Mucosa of descending colon (tissue), 3 donors: ENCODE results near the gene PTPRM. TPM values are rescaled to one million over a fixed set of nuclear protein-coding genes. Genes with fewer than 3 reads are reported as not detected.

Experiments used
- ATAC-seq: fragments of 200-7000 bp; cut with Tn5 transposase; one replicate; pipeline ENCODE4 v1.9.1; 2020; ENCODE audit warnings: mild to moderate bottlenecking, moderate library complexity
- DNase-seq, 3 donors: peaks; one replicate each; pipeline ENCODE4 v3.0.0-alpha.2; 2020
- H3K36me3 ChIP-seq: fragments of 200-600 bp; one replicate; pipeline ENCODE4 v1.8.0; 2021; ENCODE audit warnings: low read depth, mild to moderate bottlenecking
- H3K4me1 ChIP-seq: fragments of 200-600 bp; one replicate; pipeline ENCODE4 v1.8.0; 2021; ENCODE audit warnings: low read depth, mild to moderate bottlenecking
- H3K4me3 ChIP-seq: fragments of 200-600 bp; one replicate; pipeline ENCODE4 v1.8.0; 2021; ENCODE audit warnings: mild to moderate bottlenecking
- H3K9me3 ChIP-seq: fragments of 200-600 bp; one replicate; pipeline ENCODE4 v1.8.0; 2021; ENCODE audit warnings: mild to moderate bottlenecking
- intact Hi-C, 2 donors: fragments of 100-400 bp; cut with DNase I in 1 of 2; cut with micrococcal nuclease in 1 of 2; formaldehyde crosslinking; loops; one replicate each; pipeline versions ENCODE4 v1.11.0 to v1.11.1; 2022; cut with DNase I, micrococcal nuclease
- total RNA-seq, 3 donors: library from RNA; stranded (reverse); fragmentation: NEBNext Ultra II Directional in 2 of 3; extraction: Animal tissue kit (Norgen Biotek cat#: 25700) in 2 of 3; gene quantifications; one replicate each; pipeline versions ENCODE4 v1.2.1 to v1.2.4, GENCODE V29; 2021 to 2023
- TF ChIP-seq, protein P1 (sequence below): fragments of 200-600 bp; IDR thresholded peaks from one replicate; pipeline ENCODE4 v1.8.0; 2022; ENCODE audit warnings: antibody characterized with exemption, mild to moderate bottlenecking
- donor health status: DM: no; HTN: no; CAD: no; lungs with moderate emphysema.
- donor health status: DM: no; HTN: no; CAD: no.
- donor health status: DM: no; HTN: yes; CAD: no.

PTPRM gene
- total RNA-seq, 3 donors from 2014 or later, result 15.3 to 41.1 (median 19.6) TPM

DNA sequence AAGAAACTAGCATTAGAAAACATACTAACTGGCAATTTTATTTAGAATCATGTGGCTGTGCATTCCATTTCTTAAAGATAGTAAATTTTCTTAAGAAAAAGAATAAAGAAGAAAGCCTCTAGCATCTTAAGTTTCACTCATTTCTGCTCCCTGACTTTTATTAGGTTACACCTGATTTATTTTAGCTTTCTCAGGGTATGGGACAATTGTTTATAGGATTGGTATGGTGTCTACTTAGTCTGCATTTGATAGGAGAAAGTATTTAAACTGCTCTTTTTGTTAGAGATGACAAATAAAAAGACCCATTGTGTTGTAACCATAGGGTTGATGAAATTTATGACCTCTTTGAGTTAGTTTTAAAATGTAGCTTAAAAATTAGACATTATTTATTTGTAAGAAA lies 115.2 kb downstream of the PTPRM start:
- no peak for DNase-seq
- ATAC-seq, result no peak

GRCh38 chr18:7683753-7684152 lies 116.6 kb downstream of the PTPRM start:
- intact Hi-C loops, result no loop called here
- ATAC-seq, result no peak
- TF ChIP-seq, protein P1, sequence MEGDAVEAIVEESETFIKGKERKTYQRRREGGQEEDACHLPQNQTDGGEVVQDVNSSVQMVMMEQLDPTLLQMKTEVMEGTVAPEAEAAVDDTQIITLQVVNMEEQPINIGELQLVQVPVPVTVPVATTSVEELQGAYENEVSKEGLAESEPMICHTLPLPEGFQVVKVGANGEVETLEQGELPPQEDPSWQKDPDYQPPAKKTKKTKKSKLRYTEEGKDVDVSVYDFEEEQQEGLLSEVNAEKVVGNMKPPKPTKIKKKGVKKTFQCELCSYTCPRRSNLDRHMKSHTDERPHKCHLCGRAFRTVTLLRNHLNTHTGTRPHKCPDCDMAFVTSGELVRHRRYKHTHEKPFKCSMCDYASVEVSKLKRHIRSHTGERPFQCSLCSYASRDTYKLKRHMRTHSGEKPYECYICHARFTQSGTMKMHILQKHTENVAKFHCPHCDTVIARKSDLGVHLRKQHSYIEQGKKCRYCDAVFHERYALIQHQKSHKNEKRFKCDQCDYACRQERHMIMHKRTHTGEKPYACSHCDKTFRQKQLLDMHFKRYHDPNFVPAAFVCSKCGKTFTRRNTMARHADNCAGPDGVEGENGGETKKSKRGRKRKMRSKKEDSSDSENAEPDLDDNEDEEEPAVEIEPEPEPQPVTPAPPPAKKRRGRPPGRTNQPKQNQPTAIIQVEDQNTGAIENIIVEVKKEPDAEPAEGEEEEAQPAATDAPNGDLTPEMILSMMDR, result no peak
- no peaks in the 10 kb centered on the region for H3K9me3 ChIP-seq
- no peak for DNase-seq
- H3K36me3 ChIP-seq, result no peaks in the 10 kb centered on the region
- H3K4me3 ChIP-seq, result no peak overlapping the region
- H3K4me1 ChIP-seq, result no peaks in the 10 kb centered on the region

More for the DNA sequence above, 115.2 kb downstream of the PTPRM start:
- TF ChIP-seq, protein P1, result no peak
- intact Hi-C loops, result no loop called here
- Histone ChIP-seq H3K9me3 (no peaks in the 10 kb centered on the region), H3K36me3 (no peaks in the 10 kb centered on the region), H3K4me3 (no peak overlapping the region), H3K4me1 (no peaks in the 10 kb centered on the region)

DNA sequence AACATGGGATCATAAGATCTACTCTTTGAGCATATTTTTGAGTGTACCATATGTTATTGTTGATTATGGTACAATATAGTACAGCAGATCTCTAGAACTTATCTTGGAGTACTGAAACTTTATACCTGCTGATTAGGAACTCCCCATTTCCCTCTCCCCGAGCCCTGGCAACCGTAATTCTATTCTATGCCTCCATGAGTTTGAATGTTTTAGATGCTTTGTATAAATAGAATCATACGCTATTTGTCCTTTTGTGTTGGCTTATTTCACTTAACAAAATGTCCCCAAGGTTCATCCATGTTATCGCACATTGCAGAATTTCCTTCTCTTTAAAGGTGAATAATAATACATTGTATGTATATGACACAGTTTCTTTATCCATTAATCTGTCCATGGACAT lies 117.2 kb downstream of the PTPRM start:
- TF ChIP-seq, protein P1, result no peak
- no peaks in the 10 kb centered on the region for H3K9me3 ChIP-seq

GRCh38 chr18:7684966-7685365 lies 117.8 kb downstream of the PTPRM start:
- TF ChIP-seq, protein P1, result no peak
- H3K4me3 ChIP-seq, result no peak overlapping the region
- DNase-seq, result no peak
- intact Hi-C loops, result no loop called here
- H3K4me1 ChIP-seq, result no peaks in the 10 kb centered on the region
- H3K9me3 ChIP-seq, result no peaks in the 10 kb centered on the region
- no peak for ATAC-seq
- no peaks in the 10 kb centered on the region for H3K36me3 ChIP-seq

More for the DNA sequence above, 117.2 kb downstream of the PTPRM start:
- intact Hi-C loops, result no loop called here
- H3K4me3 ChIP-seq, result no peak overlapping the region
- H3K36me3 ChIP-seq, result no peaks in the 10 kb centered on the region
- ATAC-seq (no peak), DNase-seq (no peak)
- no peaks in the 10 kb centered on the region for H3K4me1 ChIP-seq

DNA sequence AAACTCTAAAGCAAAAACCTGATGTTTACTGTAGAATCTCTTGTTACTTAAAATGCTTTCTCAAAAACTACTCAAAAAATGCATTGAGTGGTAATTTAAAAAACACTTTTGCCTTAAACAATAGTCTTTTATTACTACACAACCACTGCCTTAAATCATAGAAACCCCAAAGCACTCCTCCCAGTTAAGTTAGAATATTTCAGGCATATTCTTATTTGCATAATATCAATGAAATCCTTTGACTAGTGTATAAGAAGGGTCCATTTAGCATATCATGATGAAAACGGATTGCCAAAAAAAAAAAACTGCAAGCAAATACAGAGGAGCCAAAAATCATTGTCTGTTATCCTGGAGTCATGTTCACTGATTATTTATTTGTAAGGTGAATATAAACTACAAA lies 119.2 kb downstream of the PTPRM start:
- no peaks in the 10 kb centered on the region for H3K4me1 ChIP-seq
- no peak for DNase-seq
- H3K4me3 ChIP-seq, result no peak overlapping the region
- H3K9me3 ChIP-seq, result no peaks in the 10 kb centered on the region
- no peaks in the 10 kb centered on the region for H3K36me3 ChIP-seq
- intact Hi-C loops, result no loop called here
- no peak for ATAC-seq
- TF ChIP-seq, protein P1, result no peak

DNA sequence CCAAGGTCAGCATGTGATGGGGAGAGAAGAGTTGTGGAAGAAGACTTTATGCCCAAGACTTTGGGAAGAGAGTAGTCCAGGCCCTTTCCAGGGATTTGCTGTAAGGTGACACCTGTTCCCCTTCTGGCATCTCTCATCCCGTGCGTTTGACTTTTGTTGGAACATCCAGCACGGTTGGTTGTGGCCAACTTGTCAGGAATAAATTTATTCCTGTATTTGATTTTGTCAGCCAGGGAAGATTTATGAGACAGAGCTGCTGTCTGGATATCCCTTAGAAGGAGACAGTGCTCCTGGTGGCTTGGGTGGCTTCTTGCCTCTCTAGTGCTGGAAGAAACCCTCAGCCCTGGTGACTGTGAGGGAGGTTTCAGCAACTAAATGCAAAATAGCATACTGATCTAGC lies 121.5 kb downstream of the PTPRM start:
- DNase-seq, result no peak
- Histone ChIP-seq H3K4me3 (no peak overlapping the region), H3K4me1 (no peaks in the 10 kb centered on the region), H3K36me3 (no peaks in the 10 kb centered on the region), H3K9me3 (no peaks in the 10 kb centered on the region)
- ATAC-seq, result no peak
- intact Hi-C loops, result no loop called here
- TF ChIP-seq, protein P1, result no peak
